Activated naive CD4-positive, alpha-beta T cell treated with anti-CD3 and anti-CD28 coated beads for 36 hours (primary cell): Measurements from ENCODE around the gene PEMT. TPM values are rescaled to one million over a fixed set of nuclear protein-coding genes. Genes with fewer than 3 reads are reported as not detected.
"Not testable (repeated sequence)": the region's sequence is repeated elsewhere in the genome, so short reads cannot be mapped to it uniquely, and the experiment has no call there.

Experiments
- CTCF ChIA-PET: fragments of 350-600 bp; sonication (Branson Sonifier 250); formaldehyde crosslinking; loops from one replicate; lab custom pipeline; 2021; ENCODE audit warnings: antibody characterized with exemption; lab: Charles Lee
- DNase-seq: peaks from one replicate; pipeline ENCODE4 v3.0.0-alpha.2; 2020
- H3K27ac Mint-ChIP-seq: one replicate; pipeline ENCODE4 v1.8.0; 2021; ENCODE audit warnings: mild to moderate bottlenecking, mixed read lengths
- H3K27me3 Mint-ChIP-seq: one replicate; pipeline ENCODE4 v1.8.0; 2021; ENCODE audit warnings: low read depth, mixed read lengths
- H3K36me3 Mint-ChIP-seq: one replicate; pipeline ENCODE4 v1.8.0; 2021; ENCODE audit warnings: low read depth, mixed read lengths
- H3K4me1 Mint-ChIP-seq: one replicate; pipeline ENCODE4 v1.8.0; 2021; ENCODE audit warnings: low read depth, mixed read lengths
- H3K4me3 Mint-ChIP-seq: one replicate; pipeline ENCODE4 v1.8.0; 2021; ENCODE audit warnings: mild to moderate bottlenecking, moderate library complexity, mixed read lengths
- H3K9me3 Mint-ChIP-seq: one replicate; pipeline ENCODE4 v1.8.0; 2021; ENCODE audit warnings: mixed read lengths
- intact Hi-C: fragments of 100-400 bp; cut with micrococcal nuclease; formaldehyde crosslinking; loops from one replicate; pipeline ENCODE4 v1.15.1; 2023
- total RNA-seq, 2 experiments: library from RNA; stranded (reverse); gene quantifications; one replicate each; pipeline ENCODE4 v1.2.3, GENCODE V29; 2021

PEMT gene
- total RNA-seq, 2 experiments from 2014 or later = 33.7 to 35.6 TPM

- Mint-ChIP-seq H3K4me1 (no peaks in the 10 kb centered on the region), H3K36me3 (no peaks in the 10 kb centered on the region), H3K4me3 (no peak overlapping the region), H3K27ac (no peak overlapping the region), H3K9me3 (no peaks in the 10 kb centered on the region), H3K27me3 (no peaks in the 10 kb centered on the region)
- DNase-seq = no peak
- CTCF ChIA-PET = interaction anchor here (1.1 kb wide), 1 partner anchor 112 kb away, joined by 3 read pairs; no protein-coding TSS in a partner anchor
- intact Hi-C loops = no loop called here
Observed at GRCh38 chr17:17466511-17466910, 125.0 kb downstream of the PEMT start.

- CTCF ChIA-PET, H3K36me3 Mint-ChIP-seq, H3K27ac Mint-ChIP-seq, H3K27me3 Mint-ChIP-seq, DNase-seq, H3K4me1 Mint-ChIP-seq, H3K4me3 Mint-ChIP-seq, H3K9me3 Mint-ChIP-seq, intact Hi-C loops: not testable (repeated sequence)
Observed at GRCh38 chr17:17465878-17466277, 125.6 kb downstream of the PEMT start.

DNA sequence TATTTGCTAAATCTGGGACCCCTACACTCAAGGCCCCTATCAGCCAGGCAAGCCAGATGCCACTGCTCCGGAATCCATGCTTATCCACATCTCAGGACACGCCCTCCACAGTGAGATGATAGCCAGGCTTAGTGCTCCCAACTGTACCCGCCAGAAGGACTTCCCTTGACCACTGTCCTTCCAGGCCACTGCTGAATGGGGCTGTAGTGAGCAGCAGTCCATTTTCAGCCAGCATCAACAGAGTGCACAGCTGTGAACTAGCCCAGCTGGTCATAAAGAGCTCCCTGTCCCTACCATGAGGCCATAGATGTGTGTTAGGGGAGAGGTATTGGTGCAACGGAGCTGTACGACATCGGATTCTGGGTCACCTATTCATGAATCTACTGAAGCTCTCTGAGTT, 127.7 kb downstream of the PEMT start:
- intact Hi-C loops = no loop called here
- no peak overlapping the region for H3K27ac Mint-ChIP-seq
- H3K4me3 Mint-ChIP-seq = no peak overlapping the region
- H3K27me3 Mint-ChIP-seq = no peaks in the 10 kb centered on the region
- CTCF ChIA-PET = no interaction called here
- no peaks in the 10 kb centered on the region for H3K4me1 Mint-ChIP-seq
- DNase-seq = no peak
- no peaks in the 10 kb centered on the region for H3K36me3 Mint-ChIP-seq
- H3K9me3 Mint-ChIP-seq = peaks cover 4% of the 10 kb centered on the region

- H3K9me3 Mint-ChIP-seq = peaks cover 4% of the 10 kb centered on the region
- no peaks in the 10 kb centered on the region for H3K36me3 Mint-ChIP-seq
- no peaks in the 10 kb centered on the region for H3K4me1 Mint-ChIP-seq
- no peaks in the 10 kb centered on the region for H3K27me3 Mint-ChIP-seq
- DNase-seq = no peak
- H3K27ac Mint-ChIP-seq = no peak overlapping the region
- no peak overlapping the region for H3K4me3 Mint-ChIP-seq
- intact Hi-C loops = no loop called here
- CTCF ChIA-PET = interaction anchor here (0.7 to 0.9 kb wide), 2 partner anchors 9 to 12 kb away, joined by 3 read pairs; no protein-coding TSS in a partner anchor
Observed at GRCh38 chr17:17462048-17462824, 129.3 kb downstream of the PEMT start.

- Mint-ChIP-seq H3K27ac (no peak overlapping the region), H3K36me3 (no peaks in the 10 kb centered on the region), H3K4me1 (no peaks in the 10 kb centered on the region), H3K9me3 (peaks cover 4% of the 10 kb centered on the region), H3K27me3 (no peaks in the 10 kb centered on the region), H3K4me3 (no peak overlapping the region)
- no peak for DNase-seq
- CTCF ChIA-PET = no interaction called here
- intact Hi-C loops = no loop called here
Observed at GRCh38 chr17:17460038-17460437, 131.5 kb downstream of the PEMT start.

GRCh38 chr17:17457680-17458079, 133.8 kb downstream of the PEMT start:
- no peaks in the 10 kb centered on the region for H3K4me1 Mint-ChIP-seq
- no peak overlapping the region for H3K27ac Mint-ChIP-seq
- CTCF ChIA-PET = interaction anchor here (0.6 kb wide), 1 partner anchor 15 kb away, joined by 5 read pairs; no protein-coding TSS in a partner anchor
- no peaks in the 10 kb centered on the region for H3K27me3 Mint-ChIP-seq
- intact Hi-C loops = loop anchor here (2.0 kb wide), 1 partner anchor 63 kb away; no protein-coding TSS in a partner anchor
- peaks cover 4% of the 10 kb centered on the region for H3K9me3 Mint-ChIP-seq
- H3K4me3 Mint-ChIP-seq = no peak overlapping the region
- DNase-seq = no peak
- no peaks in the 10 kb centered on the region for H3K36me3 Mint-ChIP-seq

DNA sequence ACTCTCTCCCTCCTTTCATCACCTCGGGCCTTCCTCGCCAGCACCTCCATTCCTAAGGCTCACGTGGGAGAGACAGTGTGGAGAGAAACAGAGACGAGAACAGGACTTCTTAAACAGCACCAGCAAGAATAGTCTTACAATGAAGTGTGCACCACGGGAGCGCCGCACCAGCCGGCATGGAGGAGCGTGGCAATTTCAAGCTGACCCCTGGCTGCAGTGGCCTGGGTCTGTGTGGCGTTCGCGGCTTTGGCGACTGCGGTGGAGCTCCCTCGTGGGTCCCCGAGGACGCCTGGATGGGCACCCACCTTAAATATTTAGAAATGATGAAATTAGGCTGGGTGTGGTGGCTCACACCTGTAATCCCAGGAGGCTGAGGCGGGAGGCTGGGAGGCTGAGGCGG, 135.3 kb downstream of the PEMT start:
- CTCF ChIA-PET = no interaction called here
- no peaks in the 10 kb centered on the region for H3K4me1 Mint-ChIP-seq
- H3K4me3 Mint-ChIP-seq = no peak overlapping the region
- intact Hi-C loops = no loop called here
- H3K36me3 Mint-ChIP-seq = no peaks in the 10 kb centered on the region
- H3K9me3 Mint-ChIP-seq = peaks cover 4% of the 10 kb centered on the region
- no peak for DNase-seq
- H3K27me3 Mint-ChIP-seq = no peaks in the 10 kb centered on the region
- H3K27ac Mint-ChIP-seq = no peak overlapping the region

Other genes with a start within 250 kb of the PEMT start
- gene MED9, start 114.7 kb downstream of the PEMT start, total RNA-seq = 10 to 100 TPM; 13.2 to 14.4 TPM
- under 1 TPM; 0.17 to 0.36 TPM for gene RASD1, start 95.3 kb downstream of the PEMT start, total RNA-seq
- gene RAI1, start 89.8 kb upstream of the PEMT start, total RNA-seq = 10 to 100 TPM in 1 of 2 experiments, 1 to 10 TPM in 1; 9.2 to 12.0 TPM
- gene SREBF1, start 245.3 kb upstream of the PEMT start, total RNA-seq = 10 to 100 TPM; 79.3 to 84.9 TPM